Esophagus muscularis mucosa (tissue), 4 donors: ENCODE results near the gene MRGPRD. TPM values are rescaled to one million over a fixed set of nuclear protein-coding genes. Genes with fewer than 3 reads are reported as not detected.

Source experiments
- DNase-seq: peaks from one replicate; pipeline ENCODE4 v3.0.0-alpha.2; 2017; ENCODE audit errors: extremely low spot score
- H3K27ac ChIP-seq, 4 donors: fragments of 200-600 bp; sonication (generic); replicated peaks in 1 of 4; 1 replicate in 3 of 4; 2 replicates in 1 of 4; pipeline ENCODE4 v1.5.1; 2016 to 2019; ENCODE audit warnings: mild to moderate bottlenecking in 1 of 4
- H3K27me3 ChIP-seq, 4 donors: fragments of 200-600 bp; sonication (generic); one replicate each; pipeline versions ENCODE4 v1.5.1 to v1.6.0; 2016 to 2019
- H3K36me3 ChIP-seq, 4 donors: fragments of 200-600 bp; sonication (generic); one replicate each; pipeline ENCODE4 v1.5.1; 2016 to 2019
- H3K4me1 ChIP-seq, 4 donors: fragments of 200-600 bp; sonication (generic); one replicate each; pipeline ENCODE4 v1.5.1; 2016 to 2019
- H3K4me3 ChIP-seq, 4 donors: fragments of 200-600 bp; sonication (generic); 1 replicate in 2 of 4; 2 replicates in 2 of 4; pipeline ENCODE4 v1.5.1; 2016 to 2019; ENCODE audit warnings: mild to moderate bottlenecking in 4 of 4, moderate library complexity in 1 of 4
- H3K9me3 ChIP-seq, 4 donors: fragments of 200-600 bp; sonication (generic); 1 replicate in 3 of 4; 2 replicates in 1 of 4; pipeline ENCODE4 v1.5.1; 2016 to 2019
- EP300 ChIP-seq: sonication (generic); formaldehyde crosslinking; IDR thresholded peaks from one replicate; pipeline ENCODE4 v1.6.1; 2017; ENCODE audit warnings: antibody characterized with exemption
- POLR2A ChIP-seq: fragments of 450-650 bp; IDR thresholded peaks from one replicate; pipeline ENCODE4 v1.6.1; 2017; ENCODE audit warnings: antibody characterized with exemption, moderate library complexity, mild to moderate bottlenecking, low read depth
- POLR2AphosphoS5 ChIP-seq, 2 donors: sonication (generic); formaldehyde crosslinking; IDR thresholded peaks; one replicate each; pipeline ENCODE4 v1.6.1; 2017; ENCODE audit warnings: antibody characterized with exemption in 2 of 2
- WGBS: methylation state at CpG from one replicate; pipeline ENCODE4 v1.1.5; 2018; 5-methylcytosine and 5-hydroxymethylcytosine counted together
- intact Hi-C: fragments of 100-400 bp; cut with DNase I; formaldehyde crosslinking; loops from one replicate; pipeline ENCODE4 v1.15.1; 2023
- total RNA-seq, 4 donors: library from RNA; depleted of rRNA; stranded (reverse); fragments of >200 nt; gene quantifications; one replicate each; pipeline versions ENCODE4 v1.1.0 to v1.2.1, GENCODE V29; 2016
- TF ChIP-seq, protein P1 (sequence below), 3 experiments: fragments of 200-600 bp in 2 of 3; fragments of 450-650 bp in 1 of 3; sonication (generic) in 2 of 3; IDR thresholded peaks; one replicate each; pipeline ENCODE4 v1.5.1; 2017 to 2019; ENCODE audit warnings: antibody characterized with exemption in 3 of 3, mild to moderate bottlenecking in 2 of 3, moderate library complexity in 1 of 3

MRGPRD gene
- total RNA-seq, 4 donors from 2014 or later = 0.32 to 2.5 (median 0.66) TPM; not detected in 1

DNA sequence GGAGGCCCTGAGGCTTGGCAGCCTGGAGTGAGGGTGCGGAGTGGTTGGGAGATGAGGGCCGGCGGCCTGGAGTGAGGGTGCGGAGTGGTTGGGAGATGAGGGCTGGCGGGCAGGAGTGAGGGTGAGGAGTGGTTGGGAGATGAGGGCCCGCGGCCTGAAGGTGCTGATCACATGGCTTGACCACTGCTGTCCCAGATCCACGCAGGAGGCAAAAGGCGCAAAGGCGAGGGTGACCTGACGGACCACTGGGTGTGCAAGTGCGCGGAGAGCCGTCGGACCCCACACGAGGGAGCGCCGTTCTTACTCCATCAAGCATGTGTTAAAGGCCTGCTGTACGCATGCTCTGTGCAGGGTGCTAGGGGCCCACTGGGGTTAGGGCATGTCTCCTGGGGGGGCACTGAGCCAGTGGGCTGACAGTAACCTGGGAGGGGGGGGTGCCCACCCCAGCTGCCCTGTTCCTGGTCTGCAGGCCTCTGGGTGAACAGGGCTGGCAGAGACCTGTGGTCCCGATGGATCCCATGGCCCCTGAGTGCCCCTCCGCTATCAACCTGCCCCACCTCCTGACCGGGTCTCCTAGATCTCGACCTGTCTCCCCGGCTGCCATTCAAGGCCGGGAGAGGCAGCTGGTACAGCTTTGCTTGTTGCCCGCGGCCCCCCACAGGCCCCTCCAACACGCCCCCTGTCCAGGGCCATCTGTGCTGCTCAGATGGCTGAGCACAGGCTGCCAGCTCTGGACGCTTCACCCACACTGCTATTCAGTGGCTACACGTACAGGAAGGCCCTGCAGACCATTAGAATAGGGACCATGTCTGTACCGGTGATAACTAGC, 21.1 kb downstream of the MRGPRD start:
- no peak overlapping the region for H3K27ac ChIP-seq
- WGBS = 90% methylated on average over 30 of the region's 31 CpGs
- H3K4me1 ChIP-seq = peaks cover 2 to 27% (median 24%) of the 10 kb centered on the region in 4 donors
- no peak overlapping the region for H3K4me3 ChIP-seq
- DNase-seq = no peak
- intact Hi-C loops = loop anchor here (5.0 kb wide), 1 partner anchor 38 kb away; no protein-coding TSS in a partner anchor
- H3K36me3 ChIP-seq = no peaks in the 10 kb centered on the region
- no peak for TF ChIP-seq POLR2A
- TF ChIP-seq, protein P1, sequence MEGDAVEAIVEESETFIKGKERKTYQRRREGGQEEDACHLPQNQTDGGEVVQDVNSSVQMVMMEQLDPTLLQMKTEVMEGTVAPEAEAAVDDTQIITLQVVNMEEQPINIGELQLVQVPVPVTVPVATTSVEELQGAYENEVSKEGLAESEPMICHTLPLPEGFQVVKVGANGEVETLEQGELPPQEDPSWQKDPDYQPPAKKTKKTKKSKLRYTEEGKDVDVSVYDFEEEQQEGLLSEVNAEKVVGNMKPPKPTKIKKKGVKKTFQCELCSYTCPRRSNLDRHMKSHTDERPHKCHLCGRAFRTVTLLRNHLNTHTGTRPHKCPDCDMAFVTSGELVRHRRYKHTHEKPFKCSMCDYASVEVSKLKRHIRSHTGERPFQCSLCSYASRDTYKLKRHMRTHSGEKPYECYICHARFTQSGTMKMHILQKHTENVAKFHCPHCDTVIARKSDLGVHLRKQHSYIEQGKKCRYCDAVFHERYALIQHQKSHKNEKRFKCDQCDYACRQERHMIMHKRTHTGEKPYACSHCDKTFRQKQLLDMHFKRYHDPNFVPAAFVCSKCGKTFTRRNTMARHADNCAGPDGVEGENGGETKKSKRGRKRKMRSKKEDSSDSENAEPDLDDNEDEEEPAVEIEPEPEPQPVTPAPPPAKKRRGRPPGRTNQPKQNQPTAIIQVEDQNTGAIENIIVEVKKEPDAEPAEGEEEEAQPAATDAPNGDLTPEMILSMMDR (IDR thresholded peaks at IDR 0.05) = no peak
- no peak for TF ChIP-seq EP300
- TF ChIP-seq POLR2AphosphoS5 (IDR thresholded peaks at IDR 0.05) = no peak
- H3K9me3 ChIP-seq = no peaks in the 10 kb centered on the region
- H3K27me3 ChIP-seq = no peaks in the 10 kb centered on the region

DNA sequence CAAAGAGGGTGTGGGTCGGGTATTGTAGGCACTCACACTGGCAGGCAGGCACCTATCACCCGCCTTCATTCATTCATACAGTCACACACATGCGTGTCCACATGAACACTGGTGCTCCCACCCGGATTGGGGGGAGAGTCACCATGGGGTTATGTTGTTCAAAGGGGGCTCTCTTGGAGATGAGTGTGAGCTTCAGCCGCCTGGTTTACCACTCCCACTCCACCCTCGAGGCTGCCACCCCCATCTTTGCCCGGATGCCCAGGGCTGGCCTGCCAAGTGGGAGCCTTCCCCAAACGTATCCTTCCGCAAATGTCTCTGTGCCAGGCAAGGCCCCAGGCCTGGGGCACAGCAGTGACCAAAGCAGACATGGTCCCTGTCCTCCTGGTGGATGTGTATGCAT, 22.6 kb downstream of the MRGPRD start:
- no peaks in the 10 kb centered on the region for H3K36me3 ChIP-seq
- H3K27me3 ChIP-seq = no peaks in the 10 kb centered on the region
- H3K27ac ChIP-seq = no peak overlapping the region
- H3K9me3 ChIP-seq = no peaks in the 10 kb centered on the region
- TF ChIP-seq, protein P1 (IDR thresholded peaks at IDR 0.05) = no peak
- TF ChIP-seq POLR2AphosphoS5 (IDR thresholded peaks at IDR 0.05) (no peak), POLR2A (no peak), EP300 (no peak)
- WGBS = 87% methylated on average over 9 of the region's 9 CpGs
- H3K4me1 ChIP-seq = peaks cover 2 to 27% (median 25%) of the 10 kb centered on the region in 4 donors
- no peak overlapping the region for H3K4me3 ChIP-seq
- intact Hi-C loops = no loop called here
- no peak for DNase-seq

DNA sequence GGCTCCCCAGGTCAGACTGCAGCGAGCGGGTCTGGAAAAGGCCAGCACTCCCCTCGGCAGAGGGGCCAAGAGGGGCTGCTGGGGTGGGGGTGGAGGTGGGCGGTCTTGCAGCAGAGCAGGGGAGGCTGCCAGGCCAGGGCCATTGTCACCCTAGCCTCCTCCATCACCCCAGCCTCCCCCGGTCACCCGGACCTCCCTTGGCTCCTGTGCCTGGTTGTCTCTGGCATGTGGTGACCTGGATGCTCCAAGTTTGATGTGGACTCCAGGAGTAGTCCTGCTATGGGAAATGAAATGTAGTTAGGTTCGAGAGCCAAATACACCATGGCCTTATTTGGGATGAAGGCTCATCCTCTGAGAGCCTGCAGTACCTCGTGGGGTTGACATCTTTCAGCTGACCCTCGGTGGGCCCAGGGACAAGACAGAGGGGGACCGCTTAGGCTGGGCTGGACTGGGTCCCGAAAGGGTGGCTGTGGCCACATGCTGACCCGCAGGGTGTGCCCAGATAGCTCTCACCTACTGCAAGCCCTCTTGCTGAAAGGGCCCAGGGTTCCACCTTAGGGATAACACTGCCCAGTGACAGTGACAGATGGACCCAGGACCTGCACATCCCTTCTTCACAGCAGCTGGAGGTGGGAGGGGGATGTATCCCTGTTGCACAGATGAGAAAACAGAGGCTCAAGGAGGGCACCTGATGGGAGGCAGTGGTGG, 24.1 kb downstream of the MRGPRD start:
- no peaks in the 10 kb centered on the region for H3K36me3 ChIP-seq
- no peaks in the 10 kb centered on the region for H3K9me3 ChIP-seq
- TF ChIP-seq EP300 = no peak
- TF ChIP-seq POLR2AphosphoS5 (IDR thresholded peaks at IDR 0.05) = peak; percentile 23 to 24
- peak overlapping the region; percentile 23 to 82 (median 53) for H3K27ac ChIP-seq
- H3K27me3 ChIP-seq = no peaks in the 10 kb centered on the region
- no peak overlapping the region for H3K4me3 ChIP-seq
- intact Hi-C loops = no loop called here
- H3K4me1 ChIP-seq = peaks cover 2 to 27% (median 25%) of the 10 kb centered on the region in 4 donors
- 53% methylated on average over 4 of the region's 12 CpGs for WGBS
- no peak for DNase-seq

DNA sequence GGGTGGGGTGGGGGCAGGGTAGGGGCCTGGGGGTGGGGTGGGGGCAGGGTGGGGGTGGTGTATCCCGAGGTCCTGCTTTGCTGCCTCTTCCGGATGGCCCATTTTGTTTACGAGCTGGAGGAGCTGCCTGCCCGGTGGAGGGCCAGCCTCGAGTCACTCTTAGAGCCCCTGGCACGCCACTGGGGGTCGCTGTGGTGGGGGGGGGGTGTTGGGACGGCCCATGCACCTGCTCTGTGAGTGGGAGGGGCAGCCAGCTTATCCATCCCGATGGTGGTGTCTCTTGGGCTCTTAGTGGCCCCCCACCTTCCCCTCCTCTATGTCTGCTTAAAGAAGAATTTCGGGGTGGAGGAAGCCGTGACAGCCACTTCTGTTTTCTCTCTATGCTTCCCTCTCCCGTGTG, 24.6 kb downstream of the MRGPRD start:
- Histone ChIP-seq H3K36me3 (no peaks in the 10 kb centered on the region), H3K27ac (peak overlapping the region; percentile 23 to 82 (median 53)), H3K4me1 (peaks cover 2 to 25% (median 25%) of the 10 kb centered on the region in 4 donors), H3K27me3 (no peaks in the 10 kb centered on the region), H3K9me3 (no peaks in the 10 kb centered on the region), H3K4me3 (no peak overlapping the region)
- 31% methylated on average over 2 of the region's 12 CpGs for WGBS
- intact Hi-C loops = no loop called here
- TF ChIP-seq POLR2A = no peak
- TF ChIP-seq, protein P1 (IDR thresholded peaks at IDR 0.05) = peak in 1 of 3 experiments; percentile 32
- no peak for DNase-seq

DNA sequence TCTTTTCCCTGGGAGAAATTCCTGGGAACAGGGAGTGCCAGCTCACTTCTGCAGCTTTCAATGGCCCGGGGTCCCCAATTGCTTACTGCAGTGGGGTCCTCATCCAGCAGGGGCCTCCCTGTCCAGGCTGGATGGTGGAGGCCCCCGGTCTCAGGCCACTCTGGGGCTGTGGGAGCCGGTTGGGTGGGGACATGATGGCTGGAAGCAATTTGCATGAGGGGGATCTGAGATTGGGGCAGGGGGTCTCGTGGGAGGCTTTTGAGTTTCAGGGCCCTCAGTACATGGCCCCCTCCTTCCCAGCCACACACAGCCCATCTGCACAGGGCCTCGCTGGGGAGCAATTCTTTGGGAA, 25.2 kb downstream of the MRGPRD start:
- Histone ChIP-seq H3K27ac (peak overlapping the region; percentile 53 to 82 (median 68)), H3K27me3 (no peaks in the 10 kb centered on the region)

More for the DNA sequence above, 25.2 kb downstream of the MRGPRD start:
- Histone ChIP-seq H3K9me3 (no peaks in the 10 kb centered on the region), H3K4me3 (peak overlapping the region in 2 of 4 donors; percentile 5 to 7), H3K4me1 (peaks cover 2 to 26% (median 25%) of the 10 kb centered on the region in 4 donors), H3K36me3 (no peaks in the 10 kb centered on the region)
- TF ChIP-seq POLR2A (no peak), POLR2AphosphoS5 (IDR thresholded peaks at IDR 0.05) (no peak), EP300 (no peak)
- TF ChIP-seq, protein P1 (IDR thresholded peaks at IDR 0.05) = no peak
- intact Hi-C loops = no loop called here
- WGBS = 23% methylated on average over 4 of the region's 5 CpGs
- no peak for DNase-seq
